ENCODE measurements around the gene CYP27C1.

The CYP27C1 gene

GRCh38 chr2:127188797-127189196 is 31.3 kb downstream of the CYP27C1 start:
- H3K27me3 ChIP-seq (ENCODE audit: control insufficient read depth in 1 of 2, insufficient read depth in 2 of 2, low read length in 2 of 2), result no peaks in the 10 kb centered on the region
- no peaks in the 10 kb centered on the region for H3K9me3 ChIP-seq (ENCODE audit: control insufficient read depth in 2 of 2, low read length in 2 of 2)
- H3K36me3 ChIP-seq (ENCODE audit: control insufficient read depth in 2 of 2, insufficient read depth in 2 of 2, low read length in 2 of 2), result no peaks in the 10 kb centered on the region
- H3K9ac ChIP-seq (ENCODE audit: low read length in 2 of 2), result no peak overlapping the region
- no peak overlapping the region for H3K4me3 ChIP-seq (ENCODE audit: low read length in 2 of 2)
- no peaks in the 10 kb centered on the region for H3K4me1 ChIP-seq (ENCODE audit: control insufficient read depth, insufficient read depth, low read length)
- H3K27ac ChIP-seq (ENCODE audit: low read length), result no peak overlapping the region

DNA sequence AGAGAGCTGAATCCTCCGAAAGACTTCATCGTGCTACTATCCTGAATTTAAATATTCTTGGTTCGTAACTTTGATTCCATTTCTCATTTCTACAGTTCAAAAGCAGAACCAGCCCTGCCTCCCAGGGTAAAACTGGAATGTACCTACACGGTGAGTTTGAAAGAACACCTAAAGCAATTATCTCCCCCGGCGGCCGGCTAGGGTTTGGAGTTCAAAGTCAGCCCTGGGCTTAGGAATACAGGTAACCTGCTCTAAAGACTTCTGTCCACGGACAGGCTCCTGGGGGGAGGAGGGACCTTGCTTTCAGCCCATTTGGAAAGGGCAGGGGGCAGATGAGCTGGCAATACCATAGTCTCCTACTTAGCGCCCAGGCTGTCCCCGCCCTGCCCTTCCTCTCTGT is 32.3 kb downstream of the CYP27C1 start:
- Histone ChIP-seq H3K27ac (ENCODE audit: low read length) (no peak overlapping the region), H3K9ac (ENCODE audit: low read length in 2 of 2) (no peak overlapping the region), H3K36me3 (ENCODE audit: control insufficient read depth in 2 of 2, insufficient read depth in 2 of 2, low read length in 2 of 2) (no peaks in the 10 kb centered on the region), H3K27me3 (ENCODE audit: control insufficient read depth in 1 of 2, insufficient read depth in 2 of 2, low read length in 2 of 2) (no peaks in the 10 kb centered on the region), H3K4me3 (ENCODE audit: low read length in 2 of 2) (no peak overlapping the region), H3K4me1 (ENCODE audit: control insufficient read depth, insufficient read depth, low read length) (no peaks in the 10 kb centered on the region), H3K9me3 (ENCODE audit: control insufficient read depth in 2 of 2, low read length in 2 of 2) (no peaks in the 10 kb centered on the region)

DNA sequence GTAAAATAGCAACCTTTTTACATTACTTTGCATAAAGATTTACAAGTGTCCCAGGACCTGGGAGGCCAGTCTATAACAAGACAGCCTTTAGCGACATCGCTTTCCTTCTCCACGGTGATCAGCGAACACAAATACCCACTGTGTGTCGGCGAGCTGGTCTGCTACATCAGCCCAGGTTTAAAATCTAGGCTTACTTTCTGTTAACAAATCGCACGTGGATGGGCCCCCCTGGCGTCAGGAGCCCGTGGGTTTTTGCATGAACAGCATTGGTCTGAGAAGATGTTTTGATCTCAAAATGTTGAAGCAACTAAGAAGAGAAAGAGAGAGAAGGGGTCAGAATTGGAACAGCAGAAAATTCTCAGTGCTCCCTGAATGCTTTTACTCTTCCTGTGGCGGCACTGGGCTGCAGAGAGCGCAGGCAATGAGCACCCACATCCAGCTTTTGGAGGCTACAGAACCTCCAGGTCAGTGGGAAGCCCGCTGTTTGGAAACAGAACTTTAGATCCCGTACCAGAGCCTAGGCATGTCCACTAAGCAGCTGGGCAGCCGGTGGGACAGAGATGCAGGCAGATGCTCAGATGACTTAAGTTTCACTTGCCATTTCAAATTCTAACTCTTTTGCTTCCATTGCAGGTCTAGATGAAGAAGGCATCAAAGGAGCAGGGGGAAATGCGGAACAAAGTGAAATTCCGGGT is 32.9 kb downstream of the CYP27C1 start:
- Histone ChIP-seq H3K4me3 (ENCODE audit: low read length in 2 of 2) (no peak overlapping the region), H3K9ac (ENCODE audit: low read length in 2 of 2) (no peak overlapping the region)

DNA sequence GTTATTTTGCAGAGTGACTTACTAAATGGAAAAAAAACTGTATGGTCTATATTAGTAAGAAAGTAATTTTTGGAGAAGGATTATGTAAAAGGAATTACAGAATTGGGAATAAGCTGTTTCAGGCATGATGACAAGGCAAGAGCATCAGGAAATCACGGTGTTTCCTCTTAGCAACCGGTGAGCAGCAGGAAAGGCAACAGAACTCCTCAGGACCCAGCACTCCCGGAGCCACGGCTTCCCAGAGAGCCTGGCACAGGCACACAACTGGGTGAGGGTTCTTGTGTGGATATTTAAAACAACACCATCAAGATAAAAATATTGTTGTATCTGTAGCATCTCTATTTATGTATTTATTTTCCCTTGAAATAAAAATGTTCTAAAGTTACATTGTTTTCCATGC is 34.4 kb downstream of the CYP27C1 start:
- no peaks in the 10 kb centered on the region for H3K36me3 ChIP-seq (ENCODE audit: control insufficient read depth in 2 of 2, insufficient read depth in 2 of 2, low read length in 2 of 2)
- no peak overlapping the region for H3K9ac ChIP-seq (ENCODE audit: low read length in 2 of 2)
- no peaks in the 10 kb centered on the region for H3K27me3 ChIP-seq (ENCODE audit: control insufficient read depth in 1 of 2, insufficient read depth in 2 of 2, low read length in 2 of 2)
- H3K4me3 ChIP-seq (ENCODE audit: low read length in 2 of 2), result no peak overlapping the region
- H3K27ac ChIP-seq (ENCODE audit: low read length), result no peak overlapping the region
- no peaks in the 10 kb centered on the region for H3K4me1 ChIP-seq (ENCODE audit: control insufficient read depth, insufficient read depth, low read length)
- peaks cover 0 to under 1% of the 10 kb centered on the region in 2 donors for H3K9me3 ChIP-seq (ENCODE audit: control insufficient read depth in 2 of 2, low read length in 2 of 2)

More for the DNA sequence above, 32.9 kb downstream of the CYP27C1 start:
- Histone ChIP-seq H3K36me3 (ENCODE audit: control insufficient read depth in 2 of 2, insufficient read depth in 2 of 2, low read length in 2 of 2) (no peaks in the 10 kb centered on the region), H3K9me3 (ENCODE audit: control insufficient read depth in 2 of 2, low read length in 2 of 2) (no peaks in the 10 kb centered on the region), H3K27ac (ENCODE audit: low read length) (no peak overlapping the region), H3K4me1 (ENCODE audit: control insufficient read depth, insufficient read depth, low read length) (no peaks in the 10 kb centered on the region), H3K27me3 (ENCODE audit: control insufficient read depth in 1 of 2, insufficient read depth in 2 of 2, low read length in 2 of 2) (no peaks in the 10 kb centered on the region)

- Histone ChIP-seq H3K9ac (ENCODE audit: low read length in 2 of 2) (no peak overlapping the region), H3K27me3 (ENCODE audit: control insufficient read depth in 1 of 2, insufficient read depth in 2 of 2, low read length in 2 of 2) (no peaks in the 10 kb centered on the region), H3K4me1 (ENCODE audit: control insufficient read depth, insufficient read depth, low read length) (no peaks in the 10 kb centered on the region), H3K27ac (ENCODE audit: low read length) (no peak overlapping the region), H3K36me3 (ENCODE audit: control insufficient read depth in 2 of 2, insufficient read depth in 2 of 2, low read length in 2 of 2) (no peaks in the 10 kb centered on the region), H3K4me3 (ENCODE audit: low read length in 2 of 2) (no peak overlapping the region), H3K9me3 (ENCODE audit: control insufficient read depth in 2 of 2, low read length in 2 of 2) (peaks cover 0 to 3% of the 10 kb centered on the region in 2 donors)
These were observed 35.0 kb downstream of the CYP27C1 start for GRCh38 chr2:127185093-127185492.

- Histone ChIP-seq H3K27ac (ENCODE audit: low read length) (no peak overlapping the region), H3K9ac (ENCODE audit: low read length in 2 of 2) (no peak overlapping the region), H3K36me3 (ENCODE audit: control insufficient read depth in 2 of 2, insufficient read depth in 2 of 2, low read length in 2 of 2) (no peaks in the 10 kb centered on the region)
These were observed 36.3 kb downstream of the CYP27C1 start for GRCh38 chr2:127183771-127184170.

GRCh38 chr2:127182626-127183458 is 37.3 kb downstream of the CYP27C1 start:
- no peaks in the 10 kb centered on the region for H3K27me3 ChIP-seq (ENCODE audit: control insufficient read depth in 1 of 2, insufficient read depth in 2 of 2, low read length in 2 of 2)
- no peak overlapping the region for H3K9ac ChIP-seq (ENCODE audit: low read length in 2 of 2)
- no peak overlapping the region for H3K4me3 ChIP-seq (ENCODE audit: low read length in 2 of 2)
- H3K9me3 ChIP-seq (ENCODE audit: control insufficient read depth in 2 of 2, low read length in 2 of 2), result peaks cover 0 to 15% of the 10 kb centered on the region in 2 donors
- no peak overlapping the region for H3K27ac ChIP-seq (ENCODE audit: low read length)
- H3K4me1 ChIP-seq (ENCODE audit: control insufficient read depth, insufficient read depth, low read length), result peaks cover 7% of the 10 kb centered on the region
- no peaks in the 10 kb centered on the region for H3K36me3 ChIP-seq (ENCODE audit: control insufficient read depth in 2 of 2, insufficient read depth in 2 of 2, low read length in 2 of 2)

More at GRCh38 chr2:127183771-127184170, 36.3 kb downstream of the CYP27C1 start:
- Histone ChIP-seq H3K4me3 (ENCODE audit: low read length in 2 of 2) (no peak overlapping the region), H3K4me1 (ENCODE audit: control insufficient read depth, insufficient read depth, low read length) (no peaks in the 10 kb centered on the region), H3K27me3 (ENCODE audit: control insufficient read depth in 1 of 2, insufficient read depth in 2 of 2, low read length in 2 of 2) (no peaks in the 10 kb centered on the region), H3K9me3 (ENCODE audit: control insufficient read depth in 2 of 2, low read length in 2 of 2) (peaks cover 0 to 15% of the 10 kb centered on the region in 2 donors)

DNA sequence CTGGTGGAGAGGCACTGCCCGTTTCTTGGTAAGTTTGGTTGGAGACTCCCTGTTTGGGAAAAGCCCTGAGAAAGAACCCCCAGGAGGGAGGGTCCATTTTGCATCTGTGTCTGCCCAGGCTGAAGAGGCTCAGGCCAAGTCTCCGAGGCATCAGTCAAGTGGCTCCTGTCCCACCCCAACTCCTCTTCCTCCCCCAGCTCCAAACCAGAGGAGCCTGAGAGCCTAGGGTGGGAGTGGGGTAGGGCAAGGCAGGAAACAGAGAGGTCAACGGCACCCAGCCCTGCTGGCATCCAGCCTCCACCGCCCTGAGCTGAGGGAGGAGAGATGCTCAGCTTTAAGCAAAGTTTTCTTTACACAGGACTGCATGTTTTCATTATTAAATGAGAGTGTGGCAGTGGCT is 38.2 kb downstream of the CYP27C1 start:
- Histone ChIP-seq H3K9me3 (ENCODE audit: control insufficient read depth in 2 of 2, low read length in 2 of 2) (peaks cover 0 to 15% of the 10 kb centered on the region in 2 donors), H3K27ac (ENCODE audit: low read length) (no peak overlapping the region), H3K4me1 (ENCODE audit: control insufficient read depth, insufficient read depth, low read length) (peaks cover 17% of the 10 kb centered on the region), H3K27me3 (ENCODE audit: control insufficient read depth in 1 of 2, insufficient read depth in 2 of 2, low read length in 2 of 2) (no peaks in the 10 kb centered on the region), H3K4me3 (ENCODE audit: low read length in 2 of 2) (no peak overlapping the region), H3K9ac (ENCODE audit: low read length in 2 of 2) (no peak overlapping the region), H3K36me3 (ENCODE audit: control insufficient read depth in 2 of 2, insufficient read depth in 2 of 2, low read length in 2 of 2) (no peaks in the 10 kb centered on the region)

DNA sequence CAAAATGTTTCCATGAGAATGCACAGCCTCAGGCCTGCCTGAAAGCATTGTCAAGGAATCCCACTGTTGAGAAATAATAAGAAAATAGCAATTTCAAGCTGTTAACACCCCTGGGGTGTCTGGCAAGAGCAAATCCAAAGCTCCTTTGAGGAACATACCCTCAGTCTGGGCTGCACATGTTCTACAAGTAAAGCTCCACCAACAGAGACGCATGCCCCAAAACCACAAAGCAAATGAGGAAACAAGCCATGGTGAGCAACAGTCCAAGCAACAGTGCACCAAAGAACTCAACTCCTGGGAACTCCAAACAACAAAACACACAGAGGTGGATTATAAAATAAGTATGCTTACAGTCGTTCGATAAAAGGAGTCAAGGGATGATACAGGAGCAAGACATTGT is 40.3 kb downstream of the CYP27C1 start:
- Histone ChIP-seq H3K4me1 (ENCODE audit: control insufficient read depth, insufficient read depth, low read length) (peaks cover 38% of the 10 kb centered on the region), H3K9ac (ENCODE audit: low read length in 2 of 2) (no peak overlapping the region), H3K27ac (ENCODE audit: low read length) (no peak overlapping the region), H3K36me3 (ENCODE audit: control insufficient read depth in 2 of 2, insufficient read depth in 2 of 2, low read length in 2 of 2) (no peaks in the 10 kb centered on the region), H3K9me3 (ENCODE audit: control insufficient read depth in 2 of 2, low read length in 2 of 2) (peaks cover 0 to 15% of the 10 kb centered on the region in 2 donors), H3K4me3 (ENCODE audit: low read length in 2 of 2) (no peak overlapping the region), H3K27me3 (ENCODE audit: control insufficient read depth in 1 of 2, insufficient read depth in 2 of 2, low read length in 2 of 2) (no peaks in the 10 kb centered on the region)

DNA sequence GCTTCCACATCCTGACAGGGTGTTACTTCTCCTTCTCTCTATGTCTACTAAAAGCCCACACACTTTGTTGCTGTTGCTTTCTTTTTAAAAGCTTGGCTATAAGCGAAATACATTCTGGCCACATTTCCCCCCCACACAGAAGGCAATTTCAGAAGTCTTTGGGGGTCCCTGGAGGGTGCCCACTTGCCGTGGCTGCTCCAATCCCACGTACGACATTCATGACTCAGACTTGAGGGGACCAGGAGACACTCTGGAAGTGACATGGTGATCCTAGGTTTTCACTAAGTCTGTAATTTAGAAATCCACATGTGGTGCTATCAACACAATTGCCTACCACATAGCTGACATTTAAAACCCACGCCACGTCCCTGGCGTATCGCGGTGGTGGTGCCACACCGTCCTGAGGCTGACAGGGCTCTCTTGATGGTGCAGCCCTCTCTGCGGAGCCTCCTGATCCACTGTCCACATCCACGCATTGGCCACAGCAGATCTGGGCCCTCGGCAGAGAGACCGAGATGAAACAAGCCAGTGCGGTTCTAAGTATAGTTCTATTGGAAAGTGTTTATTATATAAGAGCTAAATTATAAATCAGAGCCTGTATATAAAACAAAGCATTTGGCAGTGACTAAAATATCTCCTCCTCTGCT is 42.4 kb downstream of the CYP27C1 start:
- no peaks in the 10 kb centered on the region for H3K27me3 ChIP-seq (ENCODE audit: control insufficient read depth in 1 of 2, insufficient read depth in 2 of 2, low read length in 2 of 2)
- peak overlapping the region; percentile 97 for H3K27ac ChIP-seq (ENCODE audit: low read length)
- peaks cover 43% of the 10 kb centered on the region for H3K4me1 ChIP-seq (ENCODE audit: control insufficient read depth, insufficient read depth, low read length)
- peak overlapping the region in 1 of 2 donors; percentile 35 for H3K4me3 ChIP-seq (ENCODE audit: low read length in 2 of 2)
- H3K9me3 ChIP-seq (ENCODE audit: control insufficient read depth in 2 of 2, low read length in 2 of 2), result peaks cover 0 to 15% of the 10 kb centered on the region in 2 donors
- peak overlapping the region in 1 of 2 donors; percentile 0 for H3K9ac ChIP-seq (ENCODE audit: low read length in 2 of 2)
- no peaks in the 10 kb centered on the region for H3K36me3 ChIP-seq (ENCODE audit: control insufficient read depth in 2 of 2, insufficient read depth in 2 of 2, low read length in 2 of 2)
